Endometrial microvascular endothelial cells (primary cell): ENCODE results near the gene NSG2. TPM values are rescaled to one million over a fixed set of nuclear protein-coding genes. Genes with fewer than 3 reads are reported as not detected.
"Not testable (repeated sequence)": the region's sequence is repeated elsewhere in the genome, so short reads cannot be mapped to it uniquely, and the experiment has no call there.

Source experiments
- in situ Hi-C: cut with HindIII; loops from 2 replicates; pipeline ENCODE4 v1.10.0; 2017; ENCODE audit warnings: low sequenced_read_pairs, low pct_unique_long_range_greater_than_20kb; ENCODE audit errors: inconsistent ontology term
- total RNA-seq: library from RNA; depleted of rRNA; stranded (reverse); fragments of >200 nt; gene quantifications from one replicate; pipeline ENCODE4 v1.2.3, GENCODE V29; 2015; ENCODE audit errors: inconsistent ontology term

NSG2 gene
- total RNA-seq, 1 donor from 2014 or later, result not detected

GRCh38 chr5:174140452-174141020, 95.0 kb downstream of the NSG2 start:
- in situ Hi-C loops, result no loop called here

DNA sequence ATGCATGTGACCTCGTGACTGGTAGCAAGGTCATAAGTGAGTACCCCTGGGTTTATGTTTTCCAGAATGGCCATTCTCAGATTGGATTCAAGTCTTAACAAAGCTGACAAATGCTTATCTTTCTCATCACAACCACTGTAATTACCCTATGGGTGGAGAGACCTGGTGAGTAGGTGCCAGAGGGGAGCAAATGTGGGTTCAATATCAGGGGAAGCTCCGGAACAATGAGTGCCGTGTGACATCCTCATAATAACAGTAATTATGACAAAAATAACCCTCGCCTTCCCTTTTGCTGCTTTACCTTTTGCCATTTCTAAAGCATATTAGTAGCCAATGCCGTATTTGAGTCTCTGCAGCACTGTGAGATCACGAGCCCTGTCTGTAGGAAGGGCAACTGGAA, 95.9 kb downstream of the NSG2 start:
- in situ Hi-C loops, result no loop called here

GRCh38 chr5:174145091-174145490, 99.6 kb downstream of the NSG2 start:
- in situ Hi-C loops, result no loop called here

- in situ Hi-C loops, result no loop called here
These were observed 100.3 kb downstream of the NSG2 start for GRCh38 chr5:174145821-174146220.

GRCh38 chr5:174146556-174146955, 101.0 kb downstream of the NSG2 start:
- in situ Hi-C loops, result no loop called here

DNA sequence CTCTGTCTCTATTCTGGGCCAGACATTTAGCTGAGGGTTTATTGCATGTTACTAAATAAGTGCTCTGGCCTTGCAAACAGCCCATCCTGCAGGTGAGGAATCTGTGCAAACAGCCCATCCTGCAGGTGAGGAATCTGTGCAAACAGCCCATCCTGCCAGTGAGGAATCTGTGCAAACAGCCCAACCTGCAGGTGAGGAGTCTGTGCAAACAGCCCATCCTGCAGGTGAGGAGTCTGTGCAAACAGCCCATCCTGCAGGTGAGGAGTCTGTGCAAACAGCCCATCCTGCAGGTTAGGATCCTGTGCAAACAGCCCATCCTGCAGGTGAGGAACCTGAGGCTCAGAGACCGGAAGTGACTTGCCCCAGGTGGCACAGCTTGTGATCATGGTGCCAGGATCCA, 101.5 kb downstream of the NSG2 start:
- in situ Hi-C loops, result not testable (repeated sequence)

- in situ Hi-C loops, result no loop called here
These were observed 102.0 kb downstream of the NSG2 start for GRCh38 chr5:174147551-174147950.

- in situ Hi-C loops, result no loop called here
These were observed 103.2 kb downstream of the NSG2 start for GRCh38 chr5:174148721-174149120.

DNA sequence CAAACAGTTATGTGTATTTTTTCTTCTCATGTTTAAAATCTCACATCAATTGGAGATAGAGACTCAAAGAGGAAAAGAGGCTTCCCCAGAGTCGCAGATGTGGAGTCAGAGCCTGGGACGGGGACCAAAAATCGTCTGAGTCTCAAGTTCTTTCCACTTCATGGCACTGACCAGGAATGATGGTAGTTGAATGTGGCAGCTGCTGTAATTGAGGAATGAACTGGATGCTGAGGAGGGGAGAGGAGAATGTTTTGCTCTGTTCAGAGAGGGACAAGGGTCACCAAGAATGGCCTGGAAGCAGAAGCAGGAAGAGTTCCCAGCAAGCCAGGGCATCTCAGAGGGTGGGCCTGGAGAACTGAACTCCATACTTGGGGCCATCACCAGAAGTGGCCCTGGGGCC, 103.9 kb downstream of the NSG2 start:
- in situ Hi-C loops, result no loop called here

DNA sequence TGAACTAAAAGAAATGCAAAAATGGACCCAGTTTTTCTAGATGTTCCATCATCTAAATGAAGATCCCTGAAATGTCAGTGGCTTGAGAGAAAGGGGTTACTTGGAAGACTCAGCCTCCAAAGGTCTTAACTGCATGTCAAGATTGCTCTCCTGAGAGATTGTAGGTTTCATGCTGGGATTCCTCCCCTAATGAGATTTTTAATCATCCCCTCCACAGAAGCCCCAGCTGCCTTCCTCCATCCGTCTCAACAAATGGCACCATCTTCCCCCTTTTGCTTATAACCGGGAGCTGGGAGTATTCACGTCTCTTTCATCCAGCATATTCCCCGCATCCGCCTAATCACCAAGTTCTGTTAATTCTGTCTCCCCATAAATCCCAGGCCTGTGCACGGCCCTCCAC, 104.5 kb downstream of the NSG2 start:
- in situ Hi-C loops, result no loop called here

DNA sequence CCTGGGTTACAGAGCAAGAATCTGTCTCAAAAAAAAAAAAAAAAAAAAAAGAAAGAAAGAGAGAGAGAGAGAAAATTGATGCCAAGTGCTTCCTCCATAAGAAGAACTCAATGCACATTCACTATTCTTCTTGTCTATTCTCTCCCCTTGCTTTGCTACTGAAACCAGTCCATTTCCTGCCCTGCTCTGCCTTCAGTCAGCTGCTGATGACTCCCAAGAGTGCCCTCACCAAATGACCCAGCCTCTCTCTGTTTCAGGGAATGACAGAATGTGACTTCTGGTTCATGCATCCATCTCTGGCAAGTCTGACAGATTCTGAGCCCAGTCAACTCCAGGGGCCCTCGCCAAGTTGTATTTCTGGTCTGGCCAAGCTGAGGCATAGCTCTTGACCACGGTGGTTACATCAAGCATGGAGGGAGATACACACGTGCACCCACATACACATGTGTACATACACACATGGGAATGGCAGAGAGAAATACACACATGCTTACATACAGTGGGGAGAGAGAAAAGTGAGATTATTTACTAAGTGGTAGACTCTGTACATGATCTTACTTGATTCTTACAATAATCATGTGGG, 106.2 kb downstream of the NSG2 start:
- in situ Hi-C loops, result no loop called here

GRCh38 chr5:174154559-174154958, 109.1 kb downstream of the NSG2 start:
- in situ Hi-C loops, result no loop called here

DNA sequence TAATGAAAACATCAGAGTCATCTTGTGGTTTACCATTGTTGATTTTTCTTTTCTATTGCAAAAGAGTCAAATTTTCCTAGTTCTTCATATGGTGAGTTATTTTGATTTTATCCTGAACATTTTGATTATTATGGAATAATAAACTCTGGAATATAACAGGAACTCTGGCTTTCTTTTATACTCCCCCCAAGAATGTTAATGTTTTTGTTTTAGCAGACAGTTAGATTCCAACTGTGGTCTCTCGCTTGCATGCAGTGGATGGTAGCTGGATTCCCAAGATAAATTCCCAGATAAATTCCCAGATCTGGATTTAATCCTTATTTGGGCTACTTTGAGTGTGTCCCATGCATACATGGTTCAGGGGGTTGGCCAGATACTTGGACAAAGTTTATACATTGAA, 109.8 kb downstream of the NSG2 start:
- in situ Hi-C loops, result no loop called here

DNA sequence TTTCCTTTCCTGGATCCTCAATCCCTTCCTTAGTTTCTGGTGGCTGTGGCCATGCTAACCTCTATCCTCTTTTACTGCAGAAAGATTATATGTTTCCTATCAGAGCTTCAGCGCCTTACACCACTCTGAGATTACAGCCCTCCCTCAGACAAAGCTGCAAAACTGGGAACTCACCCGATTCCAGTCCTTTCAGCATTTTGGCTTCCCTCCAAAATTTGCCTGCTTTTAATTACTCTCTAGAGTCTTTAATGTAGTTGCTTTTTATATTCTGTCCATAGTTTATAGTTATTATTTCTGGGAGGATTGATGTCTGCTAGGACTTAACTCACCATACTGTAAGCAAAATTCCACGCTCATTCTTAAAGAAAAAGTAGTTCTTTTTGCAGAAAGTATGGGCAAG, 110.2 kb downstream of the NSG2 start:
- in situ Hi-C loops, result no loop called here

DNA sequence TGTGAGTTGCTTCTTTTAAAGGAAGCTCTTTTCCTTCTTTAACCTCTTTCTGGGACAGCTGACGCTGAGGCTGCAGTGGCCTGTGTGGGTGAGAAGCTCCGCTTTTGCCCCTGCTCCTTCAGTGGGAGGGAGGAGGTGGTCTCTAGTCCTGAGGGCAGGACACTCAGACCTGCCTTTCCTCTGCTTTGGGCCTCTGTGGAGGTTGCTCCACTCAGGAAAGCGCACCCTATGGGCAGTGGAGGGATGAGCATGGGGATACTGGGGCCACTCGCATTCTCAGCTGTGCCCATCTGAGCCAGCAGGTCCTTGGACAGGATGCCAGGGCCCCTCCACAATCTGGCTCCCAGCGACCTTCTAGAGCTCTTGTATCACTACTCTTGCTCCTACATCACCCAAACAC, 111.5 kb downstream of the NSG2 start:
- in situ Hi-C loops, result no loop called here

Other genes with a start within 250 kb of the NSG2 start
- gene CPEB4, start 157.4 kb upstream of the NSG2 start, total RNA-seq, result 9.4 TPM
- gene C5orf47, start 56.5 kb upstream of the NSG2 start, total RNA-seq, result not detected